SU-DHL-6 (cell line): ENCODE results near the gene RNF214.
"Not testable (repeated sequence)": the region's sequence is repeated elsewhere in the genome, so short reads cannot be mapped to it uniquely, and the experiment has no call there.

ENCODE experiments used
- H2AFZ ChIP-seq: fragments of 200-600 bp; sonication (generic); 2 replicates; pipeline ENCODE4 v1.6.1; 2014; ENCODE audit warnings: low read depth, mild to moderate bottlenecking, moderate library complexity, mixed read lengths, antibody characterized with exemption, low read length; ENCODE audit not compliant: severe bottlenecking
- H3F3A ChIP-seq: fragments of 200-600 bp; shearing (Covaris generic); 2 replicates; pipeline ENCODE4 v1.6.0; 2016; ENCODE audit warnings: antibody characterized with exemption, mild to moderate bottlenecking; ENCODE audit not compliant: insufficient read depth
- H3K27ac ChIP-seq: fragments of 200-600 bp; sonication (generic); 2 replicates; pipeline ENCODE4 v1.5.1; 2016; ENCODE audit warnings: low read depth, mild to moderate bottlenecking, low read length, moderate library complexity, mixed read lengths
- H3K27me3 ChIP-seq: fragments of 200-600 bp; sonication (generic), shearing (Covaris generic); 2 replicates; pipeline ENCODE4 v1.6.0; 2014; ENCODE audit warnings: mild to moderate bottlenecking, low read length
- H3K36me3 ChIP-seq: fragments of 200-600 bp; sonication (generic); 2 replicates; pipeline ENCODE4 v1.6.1; 2014; ENCODE audit warnings: mild to moderate bottlenecking, low read length, mixed read lengths
- H3K4me2 ChIP-seq: fragments of 300-600, 200-600 bp; shearing (Covaris generic), sonication (generic); 2 replicates; pipeline ENCODE4 v1.6.0; 2014; ENCODE audit warnings: low read length, low read depth, mild to moderate bottlenecking; ENCODE audit not compliant: poor library complexity, severe bottlenecking
- H3K4me3 ChIP-seq: fragments of 200-600 bp; sonication (generic); 2 replicates; pipeline ENCODE4 v1.5.1; 2014; ENCODE audit warnings: antibody characterized with exemption, low read length, mild to moderate bottlenecking, mixed read lengths; ENCODE audit not compliant: insufficient read depth, poor library complexity, severe bottlenecking
- H3K79me2 ChIP-seq: fragments of 200-600 bp; sonication (generic); 2 replicates; pipeline ENCODE4 v1.6.1; 2014; ENCODE audit warnings: mild to moderate bottlenecking, low read length, moderate library complexity; ENCODE audit not compliant: insufficient read depth
- H3K9ac ChIP-seq: fragments of 200-600 bp; sonication (generic); 2 replicates; pipeline ENCODE4 v1.7.0; 2014; ENCODE audit warnings: mild to moderate bottlenecking, low read length
- H3K9me2 ChIP-seq: fragments of 200-600 bp; sonication (generic); replicated peaks from 2 replicates; pipeline ENCODE4 v1.6.1; 2014; ENCODE audit warnings: low read length; ENCODE audit not compliant: insufficient read depth
- H3K9me3 ChIP-seq: fragments of 200-600 bp; sonication (generic); 2 replicates; pipeline ENCODE4 v1.6.1; 2014; ENCODE audit warnings: low read length, mixed read lengths; ENCODE audit not compliant: insufficient read depth
- H4K20me1 ChIP-seq: fragments of 200-600 bp; sonication (generic); 2 replicates; pipeline ENCODE4 v1.6.1; 2014; ENCODE audit warnings: low read depth, mild to moderate bottlenecking, antibody characterized with exemption, low read length, moderate library complexity, mixed read lengths
- EZH2phosphoT487 ChIP-seq: fragments of 200-600 bp; sonication (generic), shearing (Covaris generic); conservative IDR thresholded peaks from 2 replicates; pipeline ENCODE4 v1.6.1; 2018; ENCODE audit warnings: mild to moderate bottlenecking, antibody characterized with exemption, low read length, moderate library complexity, mixed read lengths
- TF ChIP-seq, protein P1 (sequence below): fragments of 200-600 bp; sonication (generic); IDR thresholded peaks from one replicate; pipeline ENCODE4 v1.5.1; 2017; ENCODE audit warnings: antibody characterized with exemption, mild to moderate bottlenecking, low read length, moderate library complexity; ENCODE audit not compliant: insufficient read depth, poor library complexity, severe bottlenecking

The RNF214 gene

DNA sequence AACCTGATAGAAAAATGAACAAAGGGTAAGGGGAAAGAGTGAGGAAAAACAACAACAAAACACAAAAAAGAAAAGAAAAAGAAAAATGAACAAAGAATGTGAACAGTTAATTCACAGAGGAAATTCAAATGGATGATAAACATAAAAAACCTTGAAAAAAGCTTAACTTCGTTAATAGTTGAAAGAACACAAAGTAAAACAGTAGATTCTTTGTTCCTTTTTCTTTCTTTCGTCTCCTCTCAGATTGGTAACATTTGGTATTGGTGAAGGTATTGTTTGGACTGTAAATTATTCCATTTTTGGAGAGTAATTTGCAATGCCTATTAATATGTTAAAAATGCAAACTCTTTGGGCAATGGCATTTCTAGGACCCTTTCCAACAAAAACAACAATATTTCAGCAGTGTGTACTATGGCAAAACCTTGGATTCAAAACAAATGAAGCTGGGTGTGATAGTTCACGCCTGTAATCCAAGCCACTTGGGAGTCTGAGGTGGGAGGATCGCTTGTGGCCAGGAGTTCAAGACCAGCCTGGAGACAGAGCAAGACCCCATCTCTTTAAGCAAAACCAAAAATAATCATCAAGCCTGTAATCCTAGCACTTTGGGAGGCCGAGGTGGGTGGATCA is 86.9 kb downstream of the RNF214 start:
- H3K4me3 ChIP-seq, result no peak overlapping the region
- no peaks in the 10 kb centered on the region for H4K20me1 ChIP-seq
- no peak overlapping the region for H3K9ac ChIP-seq
- H3K9me3 ChIP-seq, result no peaks in the 10 kb centered on the region
- H3K79me2 ChIP-seq, result no peaks in the 10 kb centered on the region
- no peak overlapping the region for H2AFZ ChIP-seq
- TF ChIP-seq, protein P1, sequence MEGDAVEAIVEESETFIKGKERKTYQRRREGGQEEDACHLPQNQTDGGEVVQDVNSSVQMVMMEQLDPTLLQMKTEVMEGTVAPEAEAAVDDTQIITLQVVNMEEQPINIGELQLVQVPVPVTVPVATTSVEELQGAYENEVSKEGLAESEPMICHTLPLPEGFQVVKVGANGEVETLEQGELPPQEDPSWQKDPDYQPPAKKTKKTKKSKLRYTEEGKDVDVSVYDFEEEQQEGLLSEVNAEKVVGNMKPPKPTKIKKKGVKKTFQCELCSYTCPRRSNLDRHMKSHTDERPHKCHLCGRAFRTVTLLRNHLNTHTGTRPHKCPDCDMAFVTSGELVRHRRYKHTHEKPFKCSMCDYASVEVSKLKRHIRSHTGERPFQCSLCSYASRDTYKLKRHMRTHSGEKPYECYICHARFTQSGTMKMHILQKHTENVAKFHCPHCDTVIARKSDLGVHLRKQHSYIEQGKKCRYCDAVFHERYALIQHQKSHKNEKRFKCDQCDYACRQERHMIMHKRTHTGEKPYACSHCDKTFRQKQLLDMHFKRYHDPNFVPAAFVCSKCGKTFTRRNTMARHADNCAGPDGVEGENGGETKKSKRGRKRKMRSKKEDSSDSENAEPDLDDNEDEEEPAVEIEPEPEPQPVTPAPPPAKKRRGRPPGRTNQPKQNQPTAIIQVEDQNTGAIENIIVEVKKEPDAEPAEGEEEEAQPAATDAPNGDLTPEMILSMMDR, result no peak
- TF ChIP-seq EZH2phosphoT487, result no peak
- no peak overlapping the region for H3K4me2 ChIP-seq
- no peak overlapping the region for H3K27ac ChIP-seq
- H3K36me3 ChIP-seq, result no peaks in the 10 kb centered on the region
- no peaks in the 10 kb centered on the region for H3F3A ChIP-seq
- H3K27me3 ChIP-seq, result no peaks in the 10 kb centered on the region
- H3K9me2 ChIP-seq, result no peaks in the 10 kb centered on the region

DNA sequence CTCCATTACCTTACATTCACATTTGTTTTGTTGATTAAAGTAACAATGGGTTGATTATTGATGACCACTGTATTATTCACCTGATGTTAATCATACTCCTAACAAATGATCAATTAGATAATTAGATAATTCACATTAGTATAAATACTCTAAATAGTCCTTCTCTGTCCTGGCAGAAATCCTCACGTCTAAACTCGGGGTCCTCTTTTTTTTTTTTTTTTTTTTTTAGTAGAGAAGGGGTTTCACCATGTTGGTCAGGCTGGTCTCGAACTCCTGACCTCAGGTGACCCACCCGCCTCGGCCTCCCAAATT is 94.7 kb downstream of the RNF214 start:
- not testable (repeated sequence) for H3F3A ChIP-seq, H3K27ac ChIP-seq, H4K20me1 ChIP-seq, H3K27me3 ChIP-seq, H3K79me2 ChIP-seq, H3K9me2 ChIP-seq, H3K36me3 ChIP-seq, H3K9me3 ChIP-seq
- peak overlapping the region; percentile 79 for H3K9ac ChIP-seq
- H3K4me2 ChIP-seq, result peak overlapping the region; percentile 76
- peak overlapping the region; percentile 92 for H2AFZ ChIP-seq
- peak overlapping the region; percentile 80 for H3K4me3 ChIP-seq

DNA sequence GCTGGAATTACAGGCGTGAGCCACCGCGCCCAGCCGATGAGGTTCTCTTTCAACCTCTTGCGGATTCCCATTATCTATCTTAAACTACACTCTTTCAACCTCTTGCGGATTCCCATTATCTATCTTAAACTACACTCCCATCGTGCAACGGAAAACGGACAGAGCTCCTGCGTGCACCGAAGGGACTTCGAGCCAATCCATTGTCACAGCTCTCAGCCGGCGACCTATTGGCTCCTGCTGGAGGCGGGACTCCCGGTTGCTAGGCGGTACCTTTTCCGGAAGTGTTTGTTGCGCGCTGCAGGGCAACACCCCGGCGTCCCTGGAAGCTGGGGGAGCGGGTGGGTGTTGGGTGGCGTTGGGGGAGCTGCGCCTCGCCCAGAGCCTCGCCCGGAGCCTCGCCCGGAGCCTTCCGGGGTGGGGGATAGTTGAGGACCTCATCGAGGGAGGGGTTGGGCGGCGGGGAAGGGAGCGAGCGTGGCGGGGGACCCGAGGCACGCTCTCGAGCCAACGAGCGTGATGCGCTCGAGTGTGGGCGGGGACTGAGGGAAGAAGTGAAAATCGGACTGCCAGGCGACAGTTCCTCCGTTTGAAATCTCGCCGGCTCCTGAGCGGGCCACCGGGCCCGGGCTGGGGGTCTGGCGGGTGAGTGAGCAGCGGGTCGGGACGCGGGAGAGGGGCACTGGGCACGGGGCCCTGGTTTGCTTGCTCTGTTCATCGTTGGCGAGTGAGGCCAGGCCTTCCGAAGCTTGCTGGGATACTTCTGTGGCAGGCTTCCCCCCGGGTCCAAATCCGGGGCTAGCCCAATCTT is 95.3 kb downstream of the RNF214 start, which contains the start of gene CEP164:
Gene CEP164 (plus strand): TSS at position 288 of the 808 bp plus-strand sequence. CDS start 10,733 bp downstream, outside the sequence.
- peak within 1 kb of the TSS; percentile 92 for H2AFZ ChIP-seq

More for the DNA sequence above, 95.3 kb downstream of the RNF214 start, which contains the start of gene CEP164:
- Histone ChIP-seq H3K9me2 (no peaks in the 10 kb centered on the region), H3K27me3 (no peaks in the 10 kb centered on the region), H3K27ac (peak within 1 kb of the TSS; percentile 67), H3K9ac (peak within 1 kb of the TSS; percentile 79), H3K79me2 (no peaks in the 10 kb centered on the region; the same call in 1 of the 2 replicates), H3K4me3 (peak within 1 kb of the TSS; percentile 80), H3F3A (peaks cover 8% of the 10 kb centered on the region; the same call in 1 of the 2 replicates), H4K20me1 (no peaks in the 10 kb centered on the region), H3K9me3 (no peaks in the 10 kb centered on the region), H3K4me2 (peak within 1 kb of the TSS; percentile 76), H3K36me3 (no peaks in the 10 kb centered on the region)
- TF ChIP-seq, protein P1, result no peak
- TF ChIP-seq EZH2phosphoT487, result no peak
